Muscle of leg (tissue), 11 donors: ENCODE measurements around the gene CITED1. TPM values are rescaled to one million over a fixed set of nuclear protein-coding genes. Genes with fewer than 3 reads are reported as not detected.
"Not testable (repeated sequence)": the region's sequence is repeated elsewhere in the genome, so short reads cannot be mapped to it uniquely, and the experiment has no call there.

Experiments used
- DNase-seq: peaks from one replicate; pipeline ENCODE4 v3.0.0; 2013
- H3K27ac ChIP-seq: one replicate; pipeline ENCODE4 v1.5.1; 2013; ENCODE audit warnings: mild to moderate bottlenecking, low read length, control low read depth
- H3K27me3 ChIP-seq: one replicate; pipeline ENCODE4 v1.6.1; 2013; ENCODE audit warnings: low read length; ENCODE audit not compliant: control insufficient read depth, insufficient read depth
- H3K36me3 ChIP-seq: one replicate; pipeline ENCODE4 v1.6.1; 2013; ENCODE audit warnings: low read length; ENCODE audit not compliant: control insufficient read depth, insufficient read depth
- H3K4me1 ChIP-seq: one replicate; pipeline ENCODE4 v1.6.1; 2013; ENCODE audit warnings: low read length; ENCODE audit not compliant: control insufficient read depth, insufficient read depth
- H3K4me3 ChIP-seq: one replicate; pipeline ENCODE4 v1.5.1; 2013; ENCODE audit warnings: low read length, control low read depth
- H3K9me3 ChIP-seq: replicated peaks from 2 replicates; pipeline ENCODE4 v1.6.1; 2013; ENCODE audit warnings: low read depth, low read length; ENCODE audit not compliant: control insufficient read depth
- WGBS: methylation state at CpG from one replicate; pipeline ENCODE4 v1.1.5; 2013; ENCODE audit warnings: missing lambda C conversion rate; ENCODE audit not compliant: insufficient coverage; 5-methylcytosine and 5-hydroxymethylcytosine counted together
- polyA plus RNA-seq, 8 donors: library from polyadenylated mRNA; unstranded; fragments of 120-200 nt; gene quantifications; one replicate each; pipeline versions ENCODE4 v1.2.1 to v1.2.3, GENCODE V29; 2013; ENCODE audit warnings: inconsistent platforms in 1 of 8, low replicate concordance in 1 of 8; ENCODE audit not compliant: insufficient read length in 8 of 8, insufficient read depth in 1 of 8
- total RNA-seq: library from RNA; stranded (reverse); fragments of 120-200 nt; gene quantifications from one replicate; pipeline ENCODE4 v1.2.4, GENCODE V29; 2013

Gene CITED1
- total and polyA plus RNA-seq, 9 donors = 15.5 to 26.8 (median 20.9) TPM

GRCh38 chrX:72340041-72340440, 34.3 kb upstream of the CITED1 start:
- 79% methylated on average over 2 of the region's 7 CpGs for WGBS
- no peak overlapping the region for H3K4me3 ChIP-seq
- no peak overlapping the region for H3K27ac ChIP-seq
- peaks cover 32% of the 10 kb centered on the region for H3K27me3 ChIP-seq
- H3K4me1 ChIP-seq = peaks cover 2% of the 10 kb centered on the region
- H3K9me3 ChIP-seq = no peaks in the 10 kb centered on the region
- H3K36me3 ChIP-seq = no peaks in the 10 kb centered on the region
- peak; percentile 57 for DNase-seq

- H3K9me3 ChIP-seq = peaks cover 3% of the 10 kb centered on the region
Measured at GRCh38 chrX:72330131-72330530, 24.4 kb upstream of the CITED1 start.

GRCh38 chrX:72326605-72327300, 21.0 kb upstream of the CITED1 start:
- no peaks in the 10 kb centered on the region for H3K4me1 ChIP-seq

More at GRCh38 chrX:72330131-72330530, 24.4 kb upstream of the CITED1 start:
- peaks cover 24% of the 10 kb centered on the region for H3K27me3 ChIP-seq
- H3K4me1 ChIP-seq = no peaks in the 10 kb centered on the region
- no peak overlapping the region for H3K27ac ChIP-seq
- no peak overlapping the region for H3K4me3 ChIP-seq
- no peaks in the 10 kb centered on the region for H3K36me3 ChIP-seq
- whole genome bisulfite sequencing = no CpG with 5 or more reads among the region's 3 CpGs
- no peak for DNase-seq

GRCh38 chrX:72319651-72320050, 13.9 kb upstream of the CITED1 start:
- H3K4me3 ChIP-seq, H3K36me3 ChIP-seq, H3K9me3 ChIP-seq, H3K27ac ChIP-seq, DNase-seq: not testable (repeated sequence)
- Histone ChIP-seq H3K27me3 (peaks cover 41% of the 10 kb centered on the region), H3K4me1 (peaks cover 22% of the 10 kb centered on the region)
- 100% methylated on average over 4 of the region's 8 CpGs for WGBS

More at GRCh38 chrX:72326605-72327300, 21.0 kb upstream of the CITED1 start:
- Histone ChIP-seq H3K27me3 (peaks cover 24% of the 10 kb centered on the region), H3K27ac (no peak overlapping the region), H3K9me3 (peaks cover 3% of the 10 kb centered on the region), H3K36me3 (no peaks in the 10 kb centered on the region), H3K4me3 (no peak overlapping the region)
- DNase-seq = no peak
- WGBS = 65% methylated on average over 3 of the region's 8 CpGs

- H3K36me3 ChIP-seq = no peaks in the 10 kb centered on the region
- H3K4me3 ChIP-seq = no peak overlapping the region
- H3K27me3 ChIP-seq = peaks cover 63% of the 10 kb centered on the region
- no peaks in the 10 kb centered on the region for H3K9me3 ChIP-seq
- H3K27ac ChIP-seq = peak overlapping the region; percentile 45
- peak; percentile 86 for DNase-seq
- 0% methylated on average over 1 of the region's 4 CpGs for WGBS
- peaks cover 46% of the 10 kb centered on the region for H3K4me1 ChIP-seq
Measured at GRCh38 chrX:72317139-72317538, 11.4 kb upstream of the CITED1 start.

GRCh38 chrX:72316408-72317110, 10.8 kb upstream of the CITED1 start:
- DNase-seq = peak; percentile 73
- Histone ChIP-seq H3K4me3 (no peak overlapping the region), H3K9me3 (no peaks in the 10 kb centered on the region), H3K4me1 (peaks cover 46% of the 10 kb centered on the region), H3K27me3 (peaks cover 67% of the 10 kb centered on the region), H3K27ac (peak overlapping the region; percentile 45), H3K36me3 (no peaks in the 10 kb centered on the region)
- WGBS = 7% methylated on average over 10 of the region's 12 CpGs

- H3K4me3 ChIP-seq = no peak overlapping the region
- 62% methylated on average over 2 of the region's 3 CpGs for WGBS
- H3K4me1 ChIP-seq = peaks cover 46% of the 10 kb centered on the region
- DNase-seq = no peak
- H3K36me3 ChIP-seq = no peaks in the 10 kb centered on the region
- peaks cover 71% of the 10 kb centered on the region for H3K27me3 ChIP-seq
- H3K27ac ChIP-seq = no peak overlapping the region
- no peaks in the 10 kb centered on the region for H3K9me3 ChIP-seq
Measured at GRCh38 chrX:72314881-72315280, 9.2 kb upstream of the CITED1 start.

GRCh38 chrX:72313707-72314641, 8.3 kb upstream of the CITED1 start:
- Histone ChIP-seq H3K4me1 (peaks cover 53% of the 10 kb centered on the region), H3K27ac (peak overlapping the region; percentile 67), H3K27me3 (peaks cover 77% of the 10 kb centered on the region), H3K36me3 (no peaks in the 10 kb centered on the region), H3K4me3 (no peak overlapping the region), H3K9me3 (no peaks in the 10 kb centered on the region)
- peak; percentile 92 for DNase-seq
- WGBS = 36% methylated on average over 7 of the region's 8 CpGs

GRCh38 chrX:72312311-72312940, 6.7 kb upstream of the CITED1 start:
- Histone ChIP-seq H3K4me3 (no peak overlapping the region), H3K36me3 (no peaks in the 10 kb centered on the region), H3K27me3 (peaks cover 84% of the 10 kb centered on the region), H3K27ac (no peak overlapping the region), H3K4me1 (peaks cover 61% of the 10 kb centered on the region), H3K9me3 (no peaks in the 10 kb centered on the region)
- no peak for DNase-seq
- 45% methylated on average over 12 of the region's 14 CpGs for WGBS
